GM19468 (cell line): ENCODE data around the gene OTOS.

Experiments
- ATAC-seq: cut with Tn5 transposase; IDR thresholded peaks from one replicate; pipeline ENCODE4 v1.9.1; 2021; ENCODE audit warnings: mild to moderate bottlenecking, moderate library complexity, moderate number of reproducible peaks; ENCODE audit not compliant: unreplicated experiment; ENCODE audit errors: extremely low read depth

The OTOS gene

GRCh38 chr2:240168546-240169361, 28.3 kb upstream of the OTOS start:
- ATAC-seq: no peak

- ATAC-seq: no peak
These were observed 27.6 kb upstream of the OTOS start for GRCh38 chr2:240168041-240168440.

DNA sequence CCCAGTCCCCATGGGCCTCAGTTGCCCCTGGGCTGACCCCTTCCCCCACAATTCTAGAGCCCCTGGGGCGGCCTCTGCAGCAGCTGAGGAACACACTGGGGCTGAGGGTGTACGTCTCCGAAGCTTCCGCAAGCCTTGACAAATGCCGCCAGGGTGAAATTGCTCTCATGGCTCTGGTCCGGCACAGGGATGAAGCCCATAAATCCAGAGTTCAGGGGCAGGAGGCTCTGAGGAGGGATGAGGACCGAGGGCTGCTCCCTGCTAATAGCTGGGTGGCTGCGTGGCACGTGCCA, 27.1 kb upstream of the OTOS start:
- no peak for ATAC-seq

DNA sequence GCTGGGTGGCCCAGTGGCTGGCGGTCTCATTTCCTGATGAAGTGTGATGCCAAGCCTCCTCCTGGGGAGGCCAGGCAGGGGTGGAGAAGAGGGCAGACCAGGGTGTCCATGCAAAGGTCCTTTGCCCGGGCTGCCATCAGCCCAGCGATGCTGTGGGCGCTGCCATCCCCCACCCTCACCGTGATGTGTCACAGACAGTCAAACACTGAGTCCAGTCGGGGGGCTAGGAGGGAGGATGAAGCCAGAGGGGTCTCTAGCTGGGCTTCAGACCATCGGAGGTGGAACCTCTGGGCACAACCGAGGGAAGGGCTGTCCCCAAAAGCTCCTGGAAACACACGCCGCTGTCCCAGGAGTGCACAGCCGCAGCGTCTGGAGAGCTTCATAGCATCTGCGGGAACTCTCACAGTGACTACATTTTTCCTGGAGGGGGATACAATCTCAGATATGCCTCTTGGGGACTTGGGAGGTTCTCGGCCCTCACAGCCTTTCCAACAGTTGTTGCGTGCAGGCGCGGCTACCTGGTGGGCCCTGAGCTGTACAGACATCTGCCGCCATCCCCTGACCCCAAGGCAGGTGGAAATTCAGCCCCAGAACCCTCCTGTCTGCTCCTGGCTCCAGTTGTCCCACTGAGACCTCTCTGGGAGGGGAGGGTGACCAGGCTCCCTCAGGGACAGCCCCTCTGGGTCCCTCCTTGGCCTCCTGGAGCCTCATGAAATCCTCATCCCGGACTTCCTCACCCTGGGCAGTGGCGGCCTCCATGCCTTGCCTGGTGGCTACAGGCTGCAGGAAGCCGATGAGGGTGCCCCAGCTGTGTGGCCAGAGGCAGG, 26.5 kb upstream of the OTOS start:
- no peak for ATAC-seq

DNA sequence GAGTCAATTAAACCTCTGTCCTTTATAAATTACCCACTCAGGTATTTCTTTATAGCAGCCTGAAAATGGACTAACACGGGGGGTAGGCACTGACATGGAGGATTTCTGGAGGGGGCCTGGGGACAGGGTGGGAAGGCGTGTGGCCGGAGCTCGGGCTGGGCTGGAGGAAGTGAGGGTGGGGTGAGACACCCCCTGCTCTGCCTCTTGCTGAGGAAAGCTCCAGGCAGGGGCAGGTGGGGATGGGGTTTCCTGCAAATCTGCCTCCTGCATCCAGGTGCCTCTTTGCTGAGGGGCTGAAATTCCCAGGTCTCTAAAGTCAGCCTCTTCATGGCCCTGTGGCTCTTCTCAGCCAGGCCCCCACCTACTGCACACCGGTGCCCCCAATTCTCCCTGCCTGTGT, 25.7 kb upstream of the OTOS start:
- ATAC-seq: no peak

- ATAC-seq: no peak
These were observed 25.2 kb upstream of the OTOS start for GRCh38 chr2:240165661-240166060.

GRCh38 chr2:240165034-240165433, 24.6 kb upstream of the OTOS start:
- no peak for ATAC-seq

GRCh38 chr2:240164586-240164985, 24.1 kb upstream of the OTOS start:
- ATAC-seq: no peak

DNA sequence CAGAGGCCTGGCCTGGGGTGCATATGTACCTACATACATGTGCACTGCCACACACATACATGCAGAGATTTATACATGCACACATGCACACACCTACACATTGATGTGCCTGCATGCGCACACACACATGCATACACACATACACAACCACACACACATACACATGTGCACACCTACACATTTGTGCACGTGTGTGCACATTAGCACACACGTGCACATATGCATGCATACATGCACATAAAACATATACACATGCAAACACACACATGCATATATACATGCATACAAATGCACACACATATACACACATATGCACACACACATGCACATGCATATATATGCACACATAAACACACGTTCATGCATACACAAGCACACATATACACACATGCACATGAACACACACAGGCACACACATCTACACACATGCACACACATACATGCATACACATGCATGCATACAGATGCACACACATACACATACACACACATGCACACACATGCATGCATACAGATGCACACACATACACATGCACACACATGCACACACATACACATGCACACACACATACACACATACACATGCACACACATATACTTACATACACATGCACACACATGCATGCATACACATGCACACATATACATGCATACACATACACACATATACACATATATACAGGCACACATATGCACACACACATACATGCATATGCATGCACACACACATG, 23.6 kb upstream of the OTOS start:
- no peak for ATAC-seq

DNA sequence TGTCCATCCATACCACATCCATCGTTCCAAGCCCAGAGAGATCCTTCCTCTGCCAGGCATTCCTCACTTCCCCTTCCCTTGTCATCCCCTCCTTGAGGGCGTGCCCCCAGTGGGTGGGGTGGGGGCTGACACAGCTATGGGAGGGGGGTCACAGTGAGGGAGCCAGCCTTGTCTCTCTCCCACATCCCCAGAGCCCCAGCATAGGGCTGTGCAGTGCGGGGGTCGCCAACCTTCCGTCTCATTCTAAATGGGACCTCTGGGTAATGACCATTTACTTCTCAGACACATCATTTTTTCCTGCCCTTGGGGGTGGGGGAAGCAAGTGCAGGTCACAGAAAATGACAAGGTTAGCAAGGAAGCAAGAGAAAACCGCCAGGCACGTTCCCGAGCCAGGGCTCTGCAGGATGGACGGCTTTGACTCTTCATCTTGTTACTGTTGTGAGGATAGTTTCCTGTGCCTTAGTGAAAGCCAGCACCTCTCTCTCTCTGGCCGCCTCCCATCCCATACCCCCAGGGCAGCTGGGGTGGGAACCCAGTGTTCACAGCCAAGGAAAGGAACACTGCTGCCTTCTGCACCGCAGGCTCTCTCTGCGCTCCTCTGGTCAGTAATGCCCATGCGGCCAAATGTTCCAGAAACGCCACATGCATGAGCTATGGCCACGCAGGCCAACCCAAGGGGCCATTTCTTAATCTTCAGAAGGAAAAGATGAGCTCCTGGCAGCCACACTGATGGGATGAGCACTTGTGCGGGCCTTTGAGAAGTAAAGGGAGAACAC, 22.7 kb upstream of the OTOS start:
- no peak for ATAC-seq

GRCh38 chr2:240162531-240162930, 22.1 kb upstream of the OTOS start:
- no peak for ATAC-seq

- ATAC-seq: no peak
These were observed 21.6 kb upstream of the OTOS start for GRCh38 chr2:240162032-240162431.

- ATAC-seq: no peak
These were observed 20.8 kb upstream of the OTOS start for GRCh38 chr2:240161087-240161750.

DNA sequence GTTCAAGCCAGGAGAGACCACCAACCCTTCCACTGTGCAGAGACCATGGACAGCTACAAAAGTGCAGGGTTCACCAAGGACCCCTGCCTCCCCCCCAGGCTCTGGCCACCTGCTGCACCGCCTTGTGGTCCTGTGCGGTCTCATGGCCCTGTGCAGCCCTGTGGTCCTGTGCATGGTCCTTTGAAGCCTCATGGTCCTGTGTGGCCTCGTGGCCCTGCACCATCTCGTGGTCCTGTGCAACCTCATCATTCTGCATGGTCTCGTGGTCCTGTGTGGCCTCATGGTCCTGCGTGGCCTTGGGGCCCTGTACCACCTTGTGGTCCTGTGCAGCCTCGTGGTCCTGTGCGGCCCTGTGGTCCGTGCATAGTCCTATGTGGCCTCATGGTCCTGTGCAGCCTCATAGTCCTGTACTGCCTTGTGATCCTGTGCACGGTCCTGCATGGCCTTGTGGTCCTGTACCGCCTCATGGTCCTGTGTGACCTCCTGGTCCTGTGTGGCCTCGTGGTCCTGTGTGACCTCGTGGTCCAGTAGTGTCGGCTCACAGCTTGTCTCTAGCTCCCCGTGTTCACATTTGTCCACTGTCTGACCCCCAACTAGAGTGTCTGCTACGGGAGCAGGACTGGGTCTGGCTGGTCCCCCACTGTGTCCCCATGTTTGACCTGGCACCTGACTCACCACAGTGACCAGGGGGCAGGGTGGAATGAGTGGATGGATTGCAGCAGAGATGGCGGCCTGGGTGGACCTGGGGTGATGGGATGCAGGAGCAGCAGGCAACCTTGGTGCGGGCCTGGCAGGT, 20.0 kb upstream of the OTOS start:
- ATAC-seq: no peak

GRCh38 chr2:240159251-240159839, 18.9 kb upstream of the OTOS start:
- no peak for ATAC-seq

- ATAC-seq: no peak
These were observed 16.7 kb upstream of the OTOS start for GRCh38 chr2:240157147-240157470.

GRCh38 chr2:240156435-240157146, 16.1 kb upstream of the OTOS start:
- no peak for ATAC-seq

GRCh38 chr2:240155745-240156390, 15.4 kb upstream of the OTOS start:
- no peak for ATAC-seq
